Activated CD8-positive, alpha-beta T cell treated with anti-CD3 and anti-CD28 coated beads for 36 hours (primary cell): ENCODE results near the gene SPP1. TPM values are rescaled to one million over a fixed set of nuclear protein-coding genes. Genes with fewer than 3 reads are reported as not detected.

Experiments used
- ATAC-seq: fragments of 200-7000 bp; cut with Tn5 transposase; one replicate; pipeline ENCODE4 v1.10.0; 2021; ENCODE audit warnings: mild to moderate bottlenecking, moderate library complexity
- CTCF ChIA-PET: fragments of 350-600 bp; sonication (Branson Sonifier 250); formaldehyde crosslinking; loops from one replicate; lab custom pipeline; 2021; ENCODE audit warnings: antibody characterized with exemption; lab: Charles Lee
- POLR2A ChIA-PET: fragments of 350-600 bp; sonication (Branson Sonifier 250); formaldehyde crosslinking; loops from one replicate; lab custom pipeline; 2021; ENCODE audit warnings: antibody characterized with exemption; lab: Charles Lee
- DNase-seq: peaks from one replicate; pipeline ENCODE4 v3.0.0-alpha.2; 2020
- H3K27ac Mint-ChIP-seq: one replicate; pipeline ENCODE4 v1.8.0; 2021; ENCODE audit warnings: mild to moderate bottlenecking, mixed read lengths
- H3K27me3 Mint-ChIP-seq: one replicate; pipeline ENCODE4 v1.8.0; 2021; ENCODE audit warnings: mixed read lengths
- H3K36me3 Mint-ChIP-seq: one replicate; pipeline ENCODE4 v1.8.0; 2021; ENCODE audit warnings: low read depth, mixed read lengths
- H3K4me1 Mint-ChIP-seq: one replicate; pipeline ENCODE4 v1.8.0; 2021; ENCODE audit warnings: low read depth, mixed read lengths
- H3K4me3 Mint-ChIP-seq: one replicate; pipeline ENCODE4 v1.8.0; 2021; ENCODE audit warnings: mild to moderate bottlenecking, moderate library complexity, mixed read lengths
- H3K9me3 Mint-ChIP-seq: one replicate; pipeline ENCODE4 v1.8.0; 2021; ENCODE audit warnings: mixed read lengths
- intact Hi-C: fragments of 100-400 bp; cut with micrococcal nuclease; formaldehyde crosslinking; loops from one replicate; pipeline ENCODE4 v1.10.0; 2022
- total RNA-seq, 2 experiments: library from RNA; stranded (reverse); gene quantifications; one replicate each; pipeline ENCODE4 v1.2.3, GENCODE V29; 2021
- TF ChIP-seq, protein P1 (sequence below): fragments of 200-600 bp; IDR thresholded peaks from one replicate; pipeline ENCODE4 v1.8.0; 2022; ENCODE audit warnings: antibody characterized with exemption, mild to moderate bottlenecking

SPP1 gene
- total RNA-seq, 2 experiments from 2014 or later: not detected

DNA sequence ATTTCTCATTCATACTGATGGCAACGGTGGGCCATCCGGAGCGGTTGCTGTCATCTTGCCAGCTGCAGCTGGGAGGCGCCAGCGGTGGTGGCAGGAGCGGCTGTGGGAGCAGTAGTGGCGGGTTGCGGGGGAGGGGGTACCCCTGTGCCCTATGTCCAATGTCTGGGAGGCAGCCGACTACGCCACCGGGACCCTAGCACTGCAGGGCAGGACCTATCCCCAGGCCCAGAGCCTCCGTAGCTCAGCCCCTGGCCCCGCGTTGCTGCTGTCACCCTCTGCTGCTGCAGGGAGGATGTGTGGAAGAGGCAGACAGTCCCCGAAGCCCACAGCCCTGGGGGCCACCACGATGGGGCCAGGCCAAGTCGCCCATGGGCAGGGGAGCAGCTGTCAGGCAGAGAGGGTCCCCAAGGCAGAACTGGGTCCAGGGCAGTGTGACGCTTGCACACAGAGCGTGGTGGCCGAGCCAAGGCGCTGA lies 10.0 kb upstream of the SPP1 start:
- DNase-seq (no peak), ATAC-seq (no peak)
- TF ChIP-seq, protein P1, sequence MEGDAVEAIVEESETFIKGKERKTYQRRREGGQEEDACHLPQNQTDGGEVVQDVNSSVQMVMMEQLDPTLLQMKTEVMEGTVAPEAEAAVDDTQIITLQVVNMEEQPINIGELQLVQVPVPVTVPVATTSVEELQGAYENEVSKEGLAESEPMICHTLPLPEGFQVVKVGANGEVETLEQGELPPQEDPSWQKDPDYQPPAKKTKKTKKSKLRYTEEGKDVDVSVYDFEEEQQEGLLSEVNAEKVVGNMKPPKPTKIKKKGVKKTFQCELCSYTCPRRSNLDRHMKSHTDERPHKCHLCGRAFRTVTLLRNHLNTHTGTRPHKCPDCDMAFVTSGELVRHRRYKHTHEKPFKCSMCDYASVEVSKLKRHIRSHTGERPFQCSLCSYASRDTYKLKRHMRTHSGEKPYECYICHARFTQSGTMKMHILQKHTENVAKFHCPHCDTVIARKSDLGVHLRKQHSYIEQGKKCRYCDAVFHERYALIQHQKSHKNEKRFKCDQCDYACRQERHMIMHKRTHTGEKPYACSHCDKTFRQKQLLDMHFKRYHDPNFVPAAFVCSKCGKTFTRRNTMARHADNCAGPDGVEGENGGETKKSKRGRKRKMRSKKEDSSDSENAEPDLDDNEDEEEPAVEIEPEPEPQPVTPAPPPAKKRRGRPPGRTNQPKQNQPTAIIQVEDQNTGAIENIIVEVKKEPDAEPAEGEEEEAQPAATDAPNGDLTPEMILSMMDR: no peak
- Mint-ChIP-seq H3K4me1 (no peaks in the 10 kb centered on the region), H3K27ac (no peak overlapping the region), H3K9me3 (no peaks in the 10 kb centered on the region), H3K27me3 (peaks cover 4% of the 10 kb centered on the region), H3K36me3 (no peaks in the 10 kb centered on the region), H3K4me3 (no peak overlapping the region)
- intact Hi-C loops: no loop called here
- POLR2A ChIA-PET: no interaction called here
- CTCF ChIA-PET: interaction anchor here (1.3 to 3.7 kb wide), 2 partner anchors 9 kb away, joined by 3 to 20 read pairs; no protein-coding TSS in a partner anchor

DNA sequence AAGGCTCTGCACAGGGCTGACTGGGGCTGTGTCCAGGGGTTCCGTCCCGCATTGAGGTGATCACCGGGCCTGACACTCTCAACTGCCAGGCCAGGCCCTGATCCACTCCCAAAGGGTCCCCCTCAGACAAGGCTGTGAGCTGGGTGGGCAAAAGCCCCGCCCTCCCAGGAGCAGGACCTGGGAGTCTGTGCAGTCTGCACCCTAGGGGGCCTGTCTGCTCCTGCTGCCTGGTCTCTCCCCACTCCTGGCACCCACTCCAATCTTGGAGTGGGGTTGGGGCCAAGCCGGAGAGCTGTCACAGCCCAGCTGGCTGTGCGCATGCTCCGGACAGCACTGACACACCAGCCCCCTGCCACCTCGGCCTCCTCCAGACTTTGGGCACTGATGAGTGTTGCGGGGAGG lies 9.4 kb upstream of the SPP1 start:
- TF ChIP-seq, protein P1: no peak
- intact Hi-C loops: no loop called here
- H3K9me3 Mint-ChIP-seq: no peaks in the 10 kb centered on the region
- H3K36me3 Mint-ChIP-seq: no peaks in the 10 kb centered on the region
- H3K27me3 Mint-ChIP-seq: peaks cover 5% of the 10 kb centered on the region
- no peaks in the 10 kb centered on the region for H3K4me1 Mint-ChIP-seq
- H3K4me3 Mint-ChIP-seq: no peak overlapping the region
- ChIA-PET POLR2A (no interaction called here), CTCF (interaction anchor here (1.3 kb wide), 1 partner anchor 10 kb away, joined by 3 read pairs; no protein-coding TSS in a partner anchor)
- no peak overlapping the region for H3K27ac Mint-ChIP-seq
- DNase-seq (no peak), ATAC-seq (no peak)

DNA sequence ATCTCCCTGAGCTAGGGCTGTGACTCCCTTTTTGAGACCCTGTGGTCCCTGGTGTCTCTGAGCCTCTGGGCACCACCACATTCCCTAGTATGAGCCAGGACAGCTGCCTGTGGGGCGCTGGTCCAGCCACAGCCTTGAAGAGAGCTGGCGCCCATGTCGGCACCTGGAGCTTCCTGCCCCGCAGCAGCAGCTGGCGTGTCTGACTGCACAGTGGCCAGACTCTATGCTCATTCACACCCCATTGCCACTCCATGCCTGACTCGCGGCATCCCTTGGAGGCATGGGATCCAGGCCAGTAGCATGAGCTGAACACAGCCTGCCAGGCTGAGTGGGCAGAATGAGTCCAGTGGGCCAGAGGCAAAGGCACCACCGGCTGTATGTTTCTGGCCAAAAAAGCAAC lies 8.3 kb upstream of the SPP1 start:
- intact Hi-C loops: no loop called here
- DNase-seq (no peak), ATAC-seq (no peak)
- H3K4me3 Mint-ChIP-seq: no peak overlapping the region
- H3K27ac Mint-ChIP-seq: no peak overlapping the region
- ChIA-PET POLR2A (no interaction called here), CTCF (interaction anchor here (0.8 to 2.0 kb wide), 3 partner anchors 114 to 119 kb away, joined by 3 to 5 read pairs (median 4); no protein-coding TSS in a partner anchor)
- H3K9me3 Mint-ChIP-seq: no peaks in the 10 kb centered on the region
- TF ChIP-seq, protein P1: no peak
- H3K27me3 Mint-ChIP-seq: peaks cover 11% of the 10 kb centered on the region
- H3K36me3 Mint-ChIP-seq: no peaks in the 10 kb centered on the region
- no peaks in the 10 kb centered on the region for H3K4me1 Mint-ChIP-seq

DNA sequence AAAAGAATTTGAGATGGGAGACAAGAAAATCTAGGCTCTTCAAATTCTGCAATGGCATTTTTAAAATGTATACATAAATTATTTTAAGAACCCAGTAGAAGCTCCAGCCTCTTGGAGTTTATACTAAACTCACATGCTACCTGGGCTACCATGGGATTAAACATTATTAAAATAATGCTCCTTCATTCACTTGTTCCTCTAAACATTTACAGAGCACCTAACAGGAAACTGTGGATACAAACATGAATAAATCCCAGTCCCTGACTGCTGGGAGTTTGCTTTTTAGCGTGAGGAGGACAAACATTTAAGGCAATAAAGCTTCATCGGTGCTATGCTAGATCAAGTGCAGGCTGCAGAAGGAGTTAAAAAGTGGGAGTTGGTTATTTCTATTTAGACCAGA lies 5.4 kb upstream of the SPP1 start:
- H3K27me3 Mint-ChIP-seq: peaks cover 24% of the 10 kb centered on the region
- POLR2A ChIA-PET: no interaction called here

DNA sequence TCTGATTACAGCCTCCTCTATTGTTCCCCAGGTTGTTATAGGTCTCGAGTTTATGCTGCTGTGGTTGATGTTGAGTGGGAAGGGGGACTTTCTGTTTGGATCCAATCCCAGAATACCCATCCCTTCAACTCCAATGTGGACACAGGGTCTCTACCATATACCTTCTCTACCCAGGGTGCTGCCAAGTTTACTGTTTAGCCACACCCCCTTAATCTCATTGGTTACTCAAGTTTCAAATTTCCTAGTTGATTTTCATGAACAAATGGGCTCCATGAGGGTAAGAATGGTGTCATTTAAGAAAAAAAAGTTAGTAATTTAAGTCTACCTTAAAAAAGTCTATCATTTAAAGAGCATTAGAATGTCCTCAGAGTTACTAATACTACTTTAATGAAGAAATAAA lies 3.6 kb upstream of the SPP1 start:
- no peak overlapping the region for H3K27ac Mint-ChIP-seq
- POLR2A ChIA-PET: no interaction called here
- H3K4me1 Mint-ChIP-seq: peaks cover 7% of the 10 kb centered on the region
- no peak overlapping the region for H3K4me3 Mint-ChIP-seq
- H3K27me3 Mint-ChIP-seq: peaks cover 28% of the 10 kb centered on the region
- intact Hi-C loops: loop anchor here (2.0 kb wide), 1 partner anchor 119 kb away; no protein-coding TSS in a partner anchor
- TF ChIP-seq, protein P1: no peak
- H3K36me3 Mint-ChIP-seq: no peaks in the 10 kb centered on the region
- no peaks in the 10 kb centered on the region for H3K9me3 Mint-ChIP-seq
- DNase-seq (no peak), ATAC-seq (no peak)
- CTCF ChIA-PET: interaction anchor here (1.2 to 2.5 kb wide), 3 partner anchors 119 to 133 kb away, joined by 3 to 6 read pairs (median 4); no protein-coding TSS in a partner anchor

More for the DNA sequence above, 5.4 kb upstream of the SPP1 start:
- CTCF ChIA-PET: no interaction called here
- Mint-ChIP-seq H3K4me3 (no peak overlapping the region), H3K36me3 (no peaks in the 10 kb centered on the region), H3K27ac (no peak overlapping the region), H3K4me1 (peaks cover 1% of the 10 kb centered on the region), H3K9me3 (no peaks in the 10 kb centered on the region)
- no peak for ATAC-seq
- intact Hi-C loops: no loop called here
- no peak for DNase-seq
- TF ChIP-seq, protein P1: no peak
